Renal cortex interstitium (tissue), 11 donors: ENCODE measurements around the gene ALDH6A1. TPM values are rescaled to one million over a fixed set of nuclear protein-coding genes. Genes with fewer than 3 reads are reported as not detected.

Source experiments
- DNase-seq, 11 donors: peaks; one replicate each; pipeline ENCODE4 v3.0.0-alpha.2; 2013; ENCODE audit warnings: low read depth in 9 of 11, low spot score in 4 of 11; ENCODE audit errors: extremely low read depth in 1 of 11
- polyA plus RNA-seq, 3 donors: library from polyadenylated mRNA; unstranded; fragments of 120-200 nt; gene quantifications; one replicate each; pipeline ENCODE4 v1.2.1, GENCODE V29; 2013; ENCODE audit not compliant: insufficient read length in 3 of 3

ALDH6A1 gene
- polyA plus RNA-seq, 3 donors: 107 to 122 (median 109) TPM

- DNase-seq: no peak
Observed at GRCh38 chr14:74015176-74015575, 69.1 kb downstream of the ALDH6A1 start.

GRCh38 chr14:74014299-74014698 lies 70.0 kb downstream of the ALDH6A1 start:
- DNase-seq: no peak

- DNase-seq: no peak
Observed at GRCh38 chr14:74008843-74009499, 75.3 kb downstream of the ALDH6A1 start.

Other genes starting within 250 kb of the ALDH6A1 start
- gene PTGR2, start 232.6 kb downstream of the ALDH6A1 start, polyA plus RNA-seq: 10 to 100 TPM; 14.7 to 31.6 (median 16.8) TPM
- 10 to 100 TPM; 54.2 to 59.8 (median 58.1) TPM for gene ZNF410, start 197.6 kb downstream of the ALDH6A1 start, polyA plus RNA-seq
- 10 to 100 TPM; 11.8 to 15.6 (median 14.3) TPM for gene FAM161B, start 134.4 kb downstream of the ALDH6A1 start, polyA plus RNA-seq
- 10 to 100 TPM; 29.0 to 37.5 (median 30.9) TPM for gene COQ6, start 134.2 kb downstream of the ALDH6A1 start, polyA plus RNA-seq
- 10 to 100 TPM; 56.1 to 59.3 (median 59.1) TPM for gene ENTPD5, start 65.2 kb downstream of the ALDH6A1 start, polyA plus RNA-seq
- gene BBOF1, start 65.1 kb downstream of the ALDH6A1 start, polyA plus RNA-seq: 10 to 100 TPM; 13.5 to 20.4 (median 19.9) TPM
- gene LIN52, start 503 bp upstream of the ALDH6A1 start, polyA plus RNA-seq: 10 to 100 TPM; 17.1 to 22.1 (median 19.0) TPM
- gene VSX2, start 155.0 kb upstream of the ALDH6A1 start, polyA plus RNA-seq: under 1 TPM; 0.06 TPM
- gene ABCD4, start 218.5 kb upstream of the ALDH6A1 start, polyA plus RNA-seq: 100 to 1,000 TPM; 104 to 162 (median 116) TPM